ENCODE data around the gene DNMBP.
A peak's percentile ranks its signal among the peaks of the same experiment; 100 is the strongest.
"Not testable (repeated sequence)": the region's sequence is repeated elsewhere in the genome, so short reads cannot be mapped to it uniquely, and the experiment has no call there.

The DNMBP gene

DNA sequence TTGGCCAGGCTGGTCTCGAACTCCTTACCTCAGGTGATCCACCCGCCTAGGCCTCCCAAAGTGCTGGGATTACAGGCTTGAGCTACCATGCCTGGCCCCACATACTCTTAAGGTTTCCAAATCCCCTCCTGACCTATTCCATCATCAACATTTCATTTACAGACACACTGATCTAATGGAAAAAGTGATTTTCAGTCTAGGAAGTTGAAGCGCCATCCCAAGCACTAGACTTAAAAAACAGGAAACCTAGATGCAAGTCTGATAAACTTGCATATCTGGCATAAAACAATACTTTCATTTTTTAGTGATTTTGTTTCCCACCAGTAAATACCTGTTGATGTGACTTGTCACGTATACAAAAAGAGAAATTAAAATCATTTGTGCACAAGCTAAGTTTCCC, 44.0 kb downstream of the DNMBP start:
- DNase-seq (ENCODE audit: low read depth) = peak; percentile 45
- TF ChIP-seq, protein P1, sequence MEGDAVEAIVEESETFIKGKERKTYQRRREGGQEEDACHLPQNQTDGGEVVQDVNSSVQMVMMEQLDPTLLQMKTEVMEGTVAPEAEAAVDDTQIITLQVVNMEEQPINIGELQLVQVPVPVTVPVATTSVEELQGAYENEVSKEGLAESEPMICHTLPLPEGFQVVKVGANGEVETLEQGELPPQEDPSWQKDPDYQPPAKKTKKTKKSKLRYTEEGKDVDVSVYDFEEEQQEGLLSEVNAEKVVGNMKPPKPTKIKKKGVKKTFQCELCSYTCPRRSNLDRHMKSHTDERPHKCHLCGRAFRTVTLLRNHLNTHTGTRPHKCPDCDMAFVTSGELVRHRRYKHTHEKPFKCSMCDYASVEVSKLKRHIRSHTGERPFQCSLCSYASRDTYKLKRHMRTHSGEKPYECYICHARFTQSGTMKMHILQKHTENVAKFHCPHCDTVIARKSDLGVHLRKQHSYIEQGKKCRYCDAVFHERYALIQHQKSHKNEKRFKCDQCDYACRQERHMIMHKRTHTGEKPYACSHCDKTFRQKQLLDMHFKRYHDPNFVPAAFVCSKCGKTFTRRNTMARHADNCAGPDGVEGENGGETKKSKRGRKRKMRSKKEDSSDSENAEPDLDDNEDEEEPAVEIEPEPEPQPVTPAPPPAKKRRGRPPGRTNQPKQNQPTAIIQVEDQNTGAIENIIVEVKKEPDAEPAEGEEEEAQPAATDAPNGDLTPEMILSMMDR (conservative IDR thresholded peaks at IDR 0.05; ENCODE audit: low read depth, low read length) = no peak
- H3K4me3 ChIP-seq (ENCODE audit: low read depth, low read length) = no peak overlapping the region

DNA sequence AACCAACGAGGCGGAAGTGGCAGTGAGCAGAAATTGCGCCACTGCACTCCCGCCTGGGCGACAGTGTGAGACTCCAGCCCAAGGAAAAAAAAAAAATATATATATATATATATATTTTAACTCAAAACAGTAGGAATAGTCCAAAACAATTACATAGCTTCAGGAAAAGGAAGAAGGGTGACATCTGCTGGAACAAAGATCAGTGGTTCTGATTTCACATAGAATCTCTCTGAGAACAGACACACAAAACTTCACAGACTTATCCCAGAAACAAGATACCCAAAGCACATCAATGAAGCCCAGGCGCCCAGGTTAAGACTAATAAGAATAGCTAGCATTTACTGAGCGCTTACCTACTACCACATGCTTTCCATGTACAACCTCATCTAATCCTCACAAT, 45.0 kb downstream of the DNMBP start:
- peak; percentile 80 for DNase-seq (ENCODE audit: low read depth)
- TF ChIP-seq, protein P1 (conservative IDR thresholded peaks at IDR 0.05; ENCODE audit: low read depth, low read length) = peak; percentile 48
- H3K4me3 ChIP-seq (ENCODE audit: low read depth, low read length) = no peak overlapping the region

DNA sequence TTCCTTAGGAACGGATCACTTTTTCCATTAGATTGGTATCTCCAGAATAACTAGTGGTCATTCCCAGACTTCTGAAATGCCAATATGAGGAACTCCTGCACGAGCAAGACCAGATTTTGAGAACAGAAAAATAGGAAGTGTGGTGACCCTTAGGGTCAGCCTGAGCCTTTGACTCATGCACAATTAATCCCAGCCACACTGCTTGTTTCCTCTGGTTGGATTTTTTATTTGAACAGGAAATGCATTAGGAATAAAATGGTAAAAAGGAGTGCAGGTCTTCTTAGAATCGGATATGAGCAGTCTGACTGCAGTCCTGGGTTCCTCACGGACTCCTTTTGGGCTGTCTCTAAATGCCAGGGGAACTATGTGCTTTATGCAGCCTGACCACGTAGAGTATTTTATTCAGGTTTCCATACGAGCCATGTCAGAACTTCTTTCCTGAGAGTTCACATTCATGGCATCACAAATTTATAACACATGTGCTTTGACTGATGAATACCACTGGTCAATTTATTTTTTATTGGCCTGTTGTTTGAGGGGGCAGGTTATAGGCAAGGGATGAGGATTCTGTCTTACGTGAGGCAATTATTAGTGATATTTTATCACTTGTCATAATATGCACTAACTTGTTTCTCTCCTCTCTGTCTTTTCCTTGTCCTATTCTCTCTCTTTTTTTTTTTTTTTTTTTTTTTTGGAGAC, 46.1 kb downstream of the DNMBP start:
- DNase-seq (ENCODE audit: low read depth); H3K4me3 ChIP-seq (ENCODE audit: low read depth, low read length): not testable (repeated sequence)

DNA sequence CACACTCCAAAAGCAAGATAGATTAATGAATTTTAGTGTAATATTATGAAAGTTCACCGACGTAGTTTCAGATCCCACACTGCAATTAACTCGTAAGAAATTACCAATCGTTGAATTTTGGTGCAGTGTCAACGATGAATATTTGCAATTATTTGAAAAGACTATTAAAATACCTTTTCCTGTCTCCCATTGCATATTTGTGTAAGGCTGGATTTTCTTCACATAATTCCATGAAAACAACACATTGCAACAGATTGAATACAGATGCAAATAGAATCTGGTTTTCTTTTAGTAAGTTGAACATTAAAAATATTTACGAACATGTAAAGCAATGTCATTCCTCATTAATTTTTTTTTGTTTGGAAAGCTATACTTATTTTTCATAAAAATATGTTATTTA, 50.9 kb downstream of the DNMBP start:
- TF ChIP-seq, protein P1 (conservative IDR thresholded peaks at IDR 0.05; ENCODE audit: low read depth, low read length) = no peak
- no peak overlapping the region for H3K4me3 ChIP-seq (ENCODE audit: low read depth, low read length)
- DNase-seq (ENCODE audit: low read depth) = no peak

DNA sequence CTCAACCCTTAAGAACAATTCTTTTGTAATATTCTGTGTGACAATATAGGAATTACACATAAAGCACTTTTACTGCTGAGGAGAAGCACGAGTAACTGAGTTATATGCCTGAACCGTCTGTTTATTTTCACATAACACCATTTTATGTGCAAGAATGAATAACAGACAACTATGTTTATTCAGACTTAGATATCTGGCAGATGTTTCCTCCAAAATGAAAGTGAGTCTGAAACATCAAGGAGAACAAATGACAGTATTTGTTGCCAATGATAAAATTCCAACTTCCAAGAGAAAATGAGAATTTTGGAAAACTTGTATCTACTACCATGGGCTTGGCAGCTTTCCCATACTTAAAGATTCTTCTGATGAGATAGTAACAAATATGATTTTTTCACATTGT, 51.4 kb downstream of the DNMBP start:
- peak; percentile 51 for DNase-seq (ENCODE audit: low read depth)
- H3K4me3 ChIP-seq (ENCODE audit: low read depth, low read length) = no peak overlapping the region

DNA sequence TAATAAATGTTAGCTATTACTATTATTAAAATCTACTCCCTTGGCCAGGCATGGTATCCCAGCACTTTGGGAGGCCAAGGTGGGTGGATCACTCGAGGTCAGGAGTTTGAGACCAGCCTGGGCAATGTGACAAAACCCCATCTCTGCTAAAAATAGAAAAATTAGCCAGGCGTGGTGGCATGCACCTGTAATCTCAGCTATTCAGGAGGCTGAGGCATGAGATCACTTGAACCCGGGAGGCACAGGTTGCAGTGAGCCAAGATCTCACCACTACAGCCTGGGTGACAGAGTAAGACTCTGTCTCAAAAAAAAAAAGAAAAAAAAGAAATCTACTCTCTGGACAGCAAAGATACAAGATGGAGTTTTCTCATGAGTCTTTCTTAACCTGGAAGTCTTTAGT, 56.2 kb downstream of the DNMBP start:
- not testable (repeated sequence) for H3K4me3 ChIP-seq (ENCODE audit: low read depth, low read length); DNase-seq (ENCODE audit: low read depth)

More for the DNA sequence above, 51.4 kb downstream of the DNMBP start:
- TF ChIP-seq, protein P1 (conservative IDR thresholded peaks at IDR 0.05; ENCODE audit: low read depth, low read length) = no peak

DNA sequence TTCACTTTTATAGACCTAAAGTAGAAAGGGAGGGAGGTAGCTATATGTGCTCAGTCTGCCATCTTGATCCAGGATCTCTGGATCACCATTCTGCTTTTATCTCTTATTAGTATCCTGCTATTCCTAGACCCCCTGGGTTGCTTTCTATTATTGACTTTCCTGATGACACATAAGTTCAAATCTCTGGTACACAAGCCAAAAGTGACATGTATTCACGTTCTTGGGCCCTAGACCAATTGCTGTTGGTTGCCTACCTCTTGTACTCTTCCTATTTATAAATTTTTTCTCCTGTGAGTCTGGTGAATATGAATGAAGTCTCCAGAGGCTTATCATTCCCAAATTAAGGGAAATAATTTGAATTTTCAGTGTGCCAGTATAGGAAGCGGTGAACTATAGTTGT, 56.9 kb downstream of the DNMBP start:
- TF ChIP-seq, protein P1 (conservative IDR thresholded peaks at IDR 0.05; ENCODE audit: low read depth, low read length) = no peak
- no peak for DNase-seq (ENCODE audit: low read depth)
- H3K4me3 ChIP-seq (ENCODE audit: low read depth, low read length) = no peak overlapping the region

DNA sequence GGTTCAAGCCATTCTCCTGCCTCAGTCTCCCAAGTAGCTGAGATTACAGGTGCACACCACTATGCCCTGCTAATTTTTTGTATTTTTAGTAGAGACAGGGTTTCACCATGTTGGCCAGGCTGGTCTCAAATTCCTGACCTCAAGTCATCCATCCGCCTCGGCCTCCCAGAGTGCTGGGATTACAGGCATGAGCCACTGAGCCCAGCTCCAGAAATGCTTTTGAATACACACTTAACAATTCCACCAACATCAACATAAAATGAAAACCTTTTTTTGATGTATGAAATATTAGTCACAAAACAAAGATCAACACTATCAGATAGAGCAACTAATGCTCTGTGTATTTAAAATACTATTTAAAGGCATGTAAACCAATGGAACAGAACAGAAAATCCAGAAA, 63.7 kb downstream of the DNMBP start:
- H3K4me3 ChIP-seq (ENCODE audit: low read depth, low read length) = not testable (repeated sequence)
- DNase-seq (ENCODE audit: low read depth) = peak; percentile 71

DNA sequence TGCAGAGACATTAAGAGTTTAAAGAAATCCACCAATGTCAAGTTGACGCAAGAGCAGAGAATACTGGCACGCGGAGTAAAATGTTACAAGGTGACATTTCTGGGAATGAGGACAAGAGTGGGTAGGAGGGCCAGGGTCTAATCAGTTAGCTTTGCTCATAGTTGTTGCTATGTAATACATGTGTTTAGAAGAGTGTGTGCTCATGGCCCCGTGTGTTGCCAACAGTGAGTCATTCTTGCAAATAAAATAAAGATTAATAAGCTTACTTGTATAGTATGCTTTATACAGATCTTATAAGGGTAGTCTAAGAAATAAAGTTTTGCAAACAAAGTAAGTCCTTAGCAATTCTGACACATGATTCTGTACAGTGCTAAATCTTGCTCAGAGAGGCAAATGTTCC, 64.5 kb downstream of the DNMBP start:
- no peak overlapping the region for H3K4me3 ChIP-seq (ENCODE audit: low read depth, low read length)
- peak; percentile 90 for DNase-seq (ENCODE audit: low read depth)
- TF ChIP-seq, protein P1 (conservative IDR thresholded peaks at IDR 0.05; ENCODE audit: low read depth, low read length) = no peak
